Mammary epithelial cell (primary cell): ENCODE results near the gene NUDT9.

Experiments used
- CTCF ChIP-seq, 2 donors: IDR thresholded peaks in 1 of 2; conservative IDR thresholded peaks in 1 of 2; 2 replicates each; pipeline ENCODE4 v1.5.1; 2011 to 2012; ENCODE audit warnings: inconsistent platforms in 2 of 2, low read length in 2 of 2, mild to moderate bottlenecking in 2 of 2, control low read depth in 1 of 2, low read depth in 1 of 2; ENCODE audit not compliant: insufficient read depth in 1 of 2; ENCODE audit errors: extremely low read depth in 1 of 2
- EZH2 ChIP-seq: IDR thresholded peaks from 2 replicates; pipeline ENCODE4 v1.6.1; 2012; ENCODE audit warnings: low read length, inconsistent platforms, borderline replicate concordance

GRCh38 chr4:87399954-87400353, 22.4 kb upstream of the NUDT9 start:
- no peak for TF ChIP-seq CTCF (conservative IDR thresholded peaks at IDR 0.05 in 1 of 2, IDR thresholded peaks at IDR 0.05 in 1 of 2; ENCODE audit: extremely low read depth in 1 of 2, insufficient read depth in 1 of 2, low read depth in 1 of 2, low read length in 2 of 2)
- no peak for TF ChIP-seq EZH2
